ENCODE measurements around the gene CNTNAP2.
"Not testable (repeated sequence)": the region's sequence is repeated elsewhere in the genome, so short reads cannot be mapped to it uniquely, and the experiment has no call there.

The CNTNAP2 gene

DNA sequence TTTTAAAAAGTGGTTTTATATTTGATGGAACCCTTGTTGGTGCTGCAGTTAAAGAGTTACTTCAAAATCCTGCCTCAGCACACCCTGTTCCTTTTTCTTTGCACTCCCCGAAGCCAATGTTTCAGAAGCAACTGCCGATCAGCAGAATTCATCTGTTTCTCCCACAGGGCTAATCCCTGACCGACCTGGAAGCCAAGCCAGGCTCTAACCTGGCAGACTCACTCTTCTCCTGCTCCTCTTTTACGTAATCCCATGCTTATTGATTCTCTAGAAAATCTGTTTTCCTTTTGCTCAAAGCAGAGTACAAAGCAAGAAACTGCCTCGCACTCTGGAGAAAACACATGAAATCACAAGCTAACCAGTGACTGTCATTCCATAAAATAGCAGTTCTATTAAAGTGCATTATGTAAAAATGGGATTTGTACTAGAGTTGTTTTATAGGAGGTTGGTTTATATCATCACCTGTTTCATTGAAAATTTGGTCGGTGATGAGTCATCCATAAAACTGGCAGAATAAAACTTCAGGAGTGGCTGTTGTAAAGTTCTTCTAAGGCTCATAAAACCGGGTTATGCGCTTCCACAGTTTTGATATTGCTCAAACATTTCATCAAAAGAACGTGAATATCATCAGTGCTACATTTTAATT, 99.9 kb downstream of the CNTNAP2 start:
- ChIA-PET CTCF (no interaction called here), POLR2A (no interaction called here)
- DNase-seq (ENCODE audit: extremely low spot score) = no peak

DNA sequence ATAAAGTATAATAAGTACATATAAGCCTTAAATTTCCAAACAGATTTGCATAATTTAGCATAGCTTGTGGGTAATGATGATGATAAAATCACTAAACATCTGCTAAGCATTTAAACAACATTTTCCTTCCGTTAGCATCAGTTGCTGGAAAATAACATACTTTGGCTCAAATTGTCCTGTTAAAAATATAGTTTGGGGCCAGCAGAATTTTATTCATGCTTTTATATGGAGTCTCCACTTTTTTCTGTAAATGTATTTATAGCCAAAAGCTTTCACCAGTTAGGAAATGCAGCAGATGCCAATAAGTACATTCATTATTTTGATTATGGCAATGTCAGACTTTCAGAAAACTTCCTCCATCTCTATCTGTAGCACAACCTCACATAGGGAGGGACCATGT, 107.2 kb downstream of the CNTNAP2 start:
- ChIA-PET POLR2A (no interaction called here), CTCF (no interaction called here)
- DNase-seq (ENCODE audit: extremely low spot score) = no peak
- TF ChIP-seq, protein P1, sequence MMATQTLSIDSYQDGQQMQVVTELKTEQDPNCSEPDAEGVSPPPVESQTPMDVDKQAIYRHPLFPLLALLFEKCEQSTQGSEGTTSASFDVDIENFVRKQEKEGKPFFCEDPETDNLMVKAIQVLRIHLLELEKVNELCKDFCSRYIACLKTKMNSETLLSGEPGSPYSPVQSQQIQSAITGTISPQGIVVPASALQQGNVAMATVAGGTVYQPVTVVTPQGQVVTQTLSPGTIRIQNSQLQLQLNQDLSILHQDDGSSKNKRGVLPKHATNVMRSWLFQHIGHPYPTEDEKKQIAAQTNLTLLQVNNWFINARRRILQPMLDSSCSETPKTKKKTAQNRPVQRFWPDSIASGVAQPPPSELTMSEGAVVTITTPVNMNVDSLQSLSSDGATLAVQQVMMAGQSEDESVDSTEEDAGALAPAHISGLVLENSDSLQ (IDR thresholded peaks at IDR 0.05) = no peak
- TF ChIP-seq L3MBTL2 (conservative IDR thresholded peaks at IDR 0.05) = no peak
- no peak for TF ChIP-seq LEF1 (IDR thresholded peaks at IDR 0.05; ENCODE audit: borderline replicate concordance)
- no peak for TF ChIP-seq FOXK2 (IDR thresholded peaks at IDR 0.05)
- TF ChIP-seq TARDBP (IDR thresholded peaks at IDR 0.05) = no peak
- TF ChIP-seq BHLHE40 (IDR thresholded peaks at IDR 0.05; ENCODE audit: borderline replicate concordance) = no peak
- TF ChIP-seq FOXA1 (IDR thresholded peaks at IDR 0.05) = no peak
- no peak for TF ChIP-seq SP1 (IDR thresholded peaks at IDR 0.05)
- no peak for TF ChIP-seq CTBP1 (IDR thresholded peaks at IDR 0.05; ENCODE audit: borderline replicate concordance)
- TF ChIP-seq HDGF (IDR thresholded peaks at IDR 0.05; ENCODE audit: borderline replicate concordance) = no peak
- no peak for TF ChIP-seq NFRKB (IDR thresholded peaks at IDR 0.05)
- TF ChIP-seq SUZ12 (IDR thresholded peaks at IDR 0.05) = no peak
- no peak for TF ChIP-seq ARNT (IDR thresholded peaks at IDR 0.05)
- no peak for TF ChIP-seq FOXM1 (IDR thresholded peaks at IDR 0.05; ENCODE audit: borderline replicate concordance)
- TF ChIP-seq ELF4 (IDR thresholded peaks at IDR 0.05) = no peak
- TF ChIP-seq ZNF384 (IDR thresholded peaks at IDR 0.05) = no peak

More for the DNA sequence above, 99.9 kb downstream of the CNTNAP2 start:
- no peak for TF ChIP-seq LEF1 (IDR thresholded peaks at IDR 0.05; ENCODE audit: borderline replicate concordance)
- no peak for TF ChIP-seq NFRKB (IDR thresholded peaks at IDR 0.05)
- no peak for TF ChIP-seq HDGF (IDR thresholded peaks at IDR 0.05; ENCODE audit: borderline replicate concordance)
- TF ChIP-seq TARDBP (IDR thresholded peaks at IDR 0.05) = no peak
- no peak for TF ChIP-seq BHLHE40 (IDR thresholded peaks at IDR 0.05; ENCODE audit: borderline replicate concordance)

DNA sequence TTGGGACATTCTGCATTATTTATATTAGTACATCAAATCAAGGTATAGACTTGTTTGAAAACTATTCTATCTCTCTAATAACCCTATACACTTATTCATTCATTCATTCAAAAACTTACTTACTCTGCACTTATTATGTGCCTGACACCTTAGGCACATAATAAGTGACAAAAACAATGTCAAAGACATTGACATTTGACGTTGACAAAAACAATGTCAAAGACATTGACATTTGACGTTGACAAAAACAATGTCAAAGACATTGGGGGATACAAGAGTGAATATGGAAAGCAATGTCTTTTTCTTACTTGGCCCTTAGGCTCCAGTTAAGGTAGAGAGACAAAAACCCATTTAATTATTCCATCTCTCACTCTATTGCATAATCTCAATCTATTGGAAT, 116.0 kb downstream of the CNTNAP2 start:
- CTCF ChIA-PET = no interaction called here
- TF ChIP-seq FOXM1 (IDR thresholded peaks at IDR 0.05; ENCODE audit: borderline replicate concordance) = no peak
- no peak for DNase-seq (ENCODE audit: extremely low spot score)
- POLR2A ChIA-PET = no interaction called here

DNA sequence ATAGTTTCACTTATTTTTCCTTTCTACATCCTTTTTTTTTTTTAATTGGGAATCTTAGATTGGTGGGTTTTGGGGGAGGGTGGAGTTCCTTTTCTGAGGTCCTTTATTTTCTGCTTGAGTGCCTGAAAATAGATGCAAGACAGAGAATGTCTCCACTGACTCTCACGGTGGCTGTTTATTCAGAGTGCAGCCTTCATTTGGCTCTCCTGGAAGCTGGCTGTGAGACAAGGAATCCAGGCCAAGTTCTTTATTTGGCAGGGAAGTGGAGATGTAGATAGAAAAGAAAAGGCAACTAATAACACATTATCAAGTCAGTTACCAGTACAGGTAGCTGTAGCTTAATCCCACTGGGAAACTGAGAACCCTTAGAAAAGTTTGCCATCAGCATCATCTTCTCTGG, 118.6 kb downstream of the CNTNAP2 start:
- ChIA-PET POLR2A (no interaction called here), CTCF (no interaction called here)
- TF ChIP-seq, protein P1 (IDR thresholded peaks at IDR 0.05) = no peak
- TF ChIP-seq BHLHE40 (IDR thresholded peaks at IDR 0.05; ENCODE audit: borderline replicate concordance) (no peak), LEF1 (IDR thresholded peaks at IDR 0.05; ENCODE audit: borderline replicate concordance) (no peak), TARDBP (IDR thresholded peaks at IDR 0.05) (no peak), CTBP1 (IDR thresholded peaks at IDR 0.05; ENCODE audit: borderline replicate concordance) (no peak), ZNF384 (IDR thresholded peaks at IDR 0.05) (no peak)
- DNase-seq (ENCODE audit: extremely low spot score) = no peak

DNA sequence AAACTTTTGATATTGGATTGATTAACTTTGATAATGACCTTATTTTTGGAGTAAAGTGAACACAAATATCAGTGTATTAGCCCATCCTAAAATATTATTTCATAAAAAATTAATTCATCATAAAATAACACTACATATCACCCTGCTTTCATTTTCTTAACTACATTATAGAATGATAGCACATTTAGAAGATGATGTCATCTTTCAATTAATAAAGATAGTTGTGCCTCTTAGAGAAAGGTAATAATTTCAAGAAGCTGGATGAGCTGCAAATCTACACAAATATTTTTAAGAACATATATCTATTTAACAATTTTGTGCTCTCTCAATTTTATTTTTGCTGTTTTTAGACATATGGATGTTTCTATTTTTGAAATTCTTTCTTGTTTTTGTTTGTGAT, 126.1 kb downstream of the CNTNAP2 start:
- ChIA-PET POLR2A (no interaction called here), CTCF (no interaction called here)
- DNase-seq (ENCODE audit: extremely low spot score) = no peak
- TF ChIP-seq NFRKB (IDR thresholded peaks at IDR 0.05) (no peak), BHLHE40 (IDR thresholded peaks at IDR 0.05; ENCODE audit: borderline replicate concordance) (no peak), HDGF (IDR thresholded peaks at IDR 0.05; ENCODE audit: borderline replicate concordance) (no peak), ZNF384 (IDR thresholded peaks at IDR 0.05) (no peak), ARNT (IDR thresholded peaks at IDR 0.05) (no peak), LEF1 (IDR thresholded peaks at IDR 0.05; ENCODE audit: borderline replicate concordance) (no peak), FOXM1 (IDR thresholded peaks at IDR 0.05; ENCODE audit: borderline replicate concordance) (no peak), FOXK2 (IDR thresholded peaks at IDR 0.05) (no peak), L3MBTL2 (conservative IDR thresholded peaks at IDR 0.05) (no peak), FOXA1 (IDR thresholded peaks at IDR 0.05) (no peak), TARDBP (IDR thresholded peaks at IDR 0.05) (no peak), ELF4 (IDR thresholded peaks at IDR 0.05) (no peak), CTBP1 (IDR thresholded peaks at IDR 0.05; ENCODE audit: borderline replicate concordance) (no peak), SP1 (IDR thresholded peaks at IDR 0.05) (no peak), SUZ12 (IDR thresholded peaks at IDR 0.05) (no peak)
- TF ChIP-seq, protein P1 (IDR thresholded peaks at IDR 0.05) = no peak

DNA sequence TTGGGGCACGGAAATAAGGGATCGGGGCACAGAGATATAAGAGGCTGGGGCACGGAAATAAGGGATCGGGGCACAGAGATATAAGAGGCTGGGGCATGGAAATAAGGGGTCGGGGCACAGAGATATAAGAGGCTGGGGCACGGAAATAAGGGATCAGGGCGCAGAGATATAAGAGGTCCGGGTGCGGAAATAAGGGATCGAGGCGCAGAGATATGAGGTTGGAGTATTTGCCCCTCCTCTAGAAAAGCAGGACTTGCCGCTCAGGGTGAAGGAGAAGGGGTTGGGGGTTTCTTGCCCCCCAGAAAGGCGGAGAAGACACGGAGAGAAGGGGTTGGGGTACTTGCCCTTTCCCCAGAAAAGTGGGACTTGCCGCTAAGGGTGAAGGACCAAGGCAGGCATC, 131.4 kb downstream of the CNTNAP2 start:
- POLR2A ChIA-PET; CTCF ChIA-PET; DNase-seq (ENCODE audit: extremely low spot score): not testable (repeated sequence)

DNA sequence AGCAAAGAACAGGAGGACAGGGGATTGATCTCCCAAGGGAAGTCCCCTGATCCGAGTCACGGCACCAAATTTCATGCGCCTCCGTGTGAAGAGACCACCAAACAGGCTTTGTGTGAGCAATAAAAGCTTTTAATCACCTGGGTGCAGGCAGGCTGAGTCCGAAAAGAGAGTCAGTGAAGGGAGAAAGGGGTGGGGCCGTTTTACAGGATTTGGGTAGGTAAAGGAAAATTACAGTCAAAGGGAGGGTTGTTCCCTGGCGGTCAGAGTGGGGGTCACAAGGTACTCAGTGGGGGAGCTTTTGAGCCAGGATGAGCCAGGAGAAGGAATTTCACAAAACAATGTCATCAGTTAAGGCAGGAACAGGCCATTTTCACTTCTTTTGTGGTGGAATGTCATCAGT, 132.1 kb downstream of the CNTNAP2 start:
- DNase-seq (ENCODE audit: extremely low spot score); CTCF ChIA-PET; POLR2A ChIA-PET: not testable (repeated sequence)
